ENCODE measurements around the gene XG.
"Not testable (repeated sequence)": the region's sequence is repeated elsewhere in the genome, so short reads cannot be mapped to it uniquely, and the experiment has no call there.

XG gene

DNA sequence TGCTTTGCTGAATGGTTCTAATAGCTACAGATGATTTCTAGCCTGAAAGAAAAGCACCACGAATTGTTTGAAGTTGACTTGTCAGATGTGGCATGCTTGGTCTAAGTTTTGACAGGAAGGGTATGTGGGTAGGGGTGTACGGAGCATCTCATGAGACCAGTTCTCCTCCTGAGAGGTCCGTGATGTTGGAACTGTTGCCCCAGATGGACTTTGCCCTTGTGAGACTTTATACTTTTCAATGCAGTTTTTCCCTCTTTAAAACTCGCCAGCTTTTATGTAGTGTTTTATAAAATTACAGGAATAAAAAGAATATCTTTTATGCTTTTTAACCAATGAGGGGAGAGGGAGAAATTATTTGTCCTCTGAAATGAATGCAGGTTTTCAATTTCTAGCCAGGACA lies 16.6 kb upstream of the XG start:
- no peak for DNase-seq

DNA sequence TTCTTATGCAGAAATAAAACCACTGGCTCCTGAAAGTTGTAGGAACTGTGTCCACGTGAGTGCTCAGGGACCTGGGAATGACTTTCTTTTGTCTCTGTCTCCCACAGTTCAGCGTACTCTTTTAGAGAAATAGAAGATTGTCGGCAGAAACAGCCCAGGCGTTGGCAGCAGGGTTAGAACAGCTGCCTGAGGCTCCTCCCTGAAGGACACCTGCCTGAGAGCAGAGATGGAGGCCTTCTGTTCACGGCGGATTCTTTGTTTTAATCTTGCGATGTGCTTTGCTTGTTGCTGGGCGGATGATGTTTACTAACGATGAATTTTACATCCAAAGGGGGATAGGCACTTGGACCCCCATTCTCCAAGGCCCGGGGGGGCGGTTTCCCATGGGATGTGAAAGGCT lies 11.2 kb upstream of the XG start:
- no peak for DNase-seq

DNA sequence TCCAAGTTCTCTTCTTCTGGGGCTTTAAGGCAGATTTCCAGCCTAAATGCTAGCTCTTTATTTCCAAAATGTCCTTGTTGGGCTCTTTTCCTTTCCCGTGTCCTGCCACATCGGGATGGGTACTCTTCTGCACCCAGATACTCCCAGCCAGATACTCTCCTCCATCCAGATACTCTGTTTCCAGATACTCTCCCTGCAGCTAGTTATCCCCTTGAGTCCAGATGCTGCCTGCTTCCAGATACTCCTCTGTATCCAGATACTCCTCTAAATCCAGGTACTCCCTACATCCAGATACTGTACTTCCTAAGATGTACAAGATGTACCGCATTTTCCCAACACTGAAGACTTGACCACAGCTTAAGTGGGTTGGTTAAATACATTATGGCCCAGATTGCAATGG lies 10.5 kb upstream of the XG start:
- DNase-seq = no peak

DNA sequence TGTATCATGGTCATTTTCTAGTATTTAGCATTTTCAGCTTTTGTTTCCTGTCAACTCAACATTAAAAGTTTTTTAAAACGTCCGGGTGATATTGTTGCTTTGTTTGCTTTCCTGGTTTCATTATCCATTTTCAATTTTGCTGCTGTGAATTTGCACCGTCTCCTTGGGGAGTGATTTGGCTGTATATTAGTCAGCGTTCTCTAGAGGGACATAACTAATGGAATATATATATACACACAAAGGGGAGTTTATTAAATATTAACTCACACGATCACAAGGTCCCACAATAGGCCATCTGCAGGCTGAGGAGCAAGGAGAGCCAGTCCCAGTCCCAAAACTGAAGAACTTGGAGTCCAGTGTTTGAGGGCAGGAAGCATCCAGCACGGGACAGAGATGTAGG lies 5.6 kb upstream of the XG start:
- not testable (repeated sequence) for DNase-seq

DNA sequence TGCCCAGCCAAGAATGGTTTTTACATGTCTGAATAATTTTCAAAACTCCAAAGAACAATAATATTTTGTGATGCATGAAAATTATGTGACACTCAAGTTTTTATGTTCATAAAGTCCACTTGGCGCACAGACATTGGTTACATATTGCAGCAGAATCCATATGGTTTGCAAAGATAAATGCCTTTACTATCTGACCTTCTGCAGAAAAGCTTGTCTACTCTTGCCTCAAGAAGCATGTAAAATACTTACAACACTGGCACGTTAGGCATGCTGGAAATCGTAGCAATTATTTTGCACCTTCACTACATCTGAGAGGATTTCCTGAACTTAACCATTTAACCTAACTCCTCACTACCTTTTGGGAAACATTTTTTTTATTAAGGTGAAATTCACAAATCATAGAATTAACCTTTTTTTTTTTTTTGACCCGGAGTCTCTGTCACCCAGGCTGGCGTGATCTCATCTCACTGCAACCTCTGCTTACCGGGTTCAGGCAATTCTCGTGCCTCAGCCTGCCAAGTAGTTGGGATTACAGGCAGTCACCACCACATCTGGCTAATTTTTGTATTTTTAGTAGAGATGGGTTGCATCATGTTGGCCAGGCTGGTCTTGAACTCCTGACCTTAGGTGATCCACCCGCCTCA lies 3.5 kb upstream of the XG start:
- DNase-seq = no peak

DNA sequence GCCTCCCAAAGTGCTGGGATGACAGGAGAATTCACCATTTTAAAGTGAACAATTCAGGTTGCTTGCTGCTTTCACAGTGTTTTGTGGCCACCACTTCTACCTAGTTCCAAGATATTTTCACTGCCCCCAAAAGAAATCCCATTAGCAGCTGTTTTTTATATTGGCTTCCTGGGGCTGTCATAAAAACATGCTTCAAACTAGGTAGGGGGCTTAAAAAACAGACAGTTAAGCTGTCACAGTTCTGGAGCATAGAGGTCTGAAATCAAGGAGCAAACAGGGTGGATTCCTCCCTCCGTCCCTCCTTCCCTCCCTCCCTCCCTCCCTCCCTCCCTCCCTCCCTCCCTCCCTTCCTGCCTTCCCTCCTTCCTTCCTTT lies 3.0 kb upstream of the XG start:
- no peak for DNase-seq

DNA sequence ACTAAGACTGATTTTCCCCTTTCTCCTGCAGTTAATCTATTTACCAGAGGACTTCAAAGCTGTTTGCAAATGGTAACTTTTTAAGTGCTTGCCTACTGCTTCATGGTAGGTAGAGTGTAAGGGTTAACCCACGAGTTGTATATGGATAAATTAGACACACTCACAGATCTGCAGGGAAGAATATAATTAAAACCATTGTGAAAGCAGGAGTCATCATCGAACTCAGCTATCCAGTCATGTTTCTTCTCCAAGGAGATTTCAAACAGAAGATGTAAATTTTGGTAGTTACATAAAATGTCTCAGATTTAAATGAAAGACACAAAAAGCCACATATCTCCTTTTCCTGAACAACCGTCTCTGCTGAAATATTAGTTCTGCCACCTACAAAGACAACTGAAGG lies 549 bp upstream of the XG start:
- DNase-seq = no peak

DNA sequence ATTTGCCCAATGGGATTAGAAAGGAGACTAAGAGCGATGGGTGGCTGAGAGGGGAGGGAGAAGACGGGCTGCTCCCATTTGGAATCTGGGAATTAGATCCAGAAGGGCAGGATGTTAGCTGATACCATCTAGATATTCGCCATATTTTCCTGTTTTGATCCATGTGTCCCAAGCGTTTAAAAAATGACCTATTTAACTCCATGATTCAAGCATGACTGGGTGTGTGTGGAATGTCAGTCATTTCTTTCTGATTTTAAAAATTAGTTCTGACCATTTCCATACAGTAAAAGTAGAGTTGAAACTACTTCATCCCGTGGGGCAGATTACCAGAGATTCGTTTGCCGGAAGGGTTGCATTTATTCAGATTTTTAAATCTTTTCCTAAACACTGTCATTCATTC lies 601 bp downstream of the XG start:
- not testable (repeated sequence) for DNase-seq

DNA sequence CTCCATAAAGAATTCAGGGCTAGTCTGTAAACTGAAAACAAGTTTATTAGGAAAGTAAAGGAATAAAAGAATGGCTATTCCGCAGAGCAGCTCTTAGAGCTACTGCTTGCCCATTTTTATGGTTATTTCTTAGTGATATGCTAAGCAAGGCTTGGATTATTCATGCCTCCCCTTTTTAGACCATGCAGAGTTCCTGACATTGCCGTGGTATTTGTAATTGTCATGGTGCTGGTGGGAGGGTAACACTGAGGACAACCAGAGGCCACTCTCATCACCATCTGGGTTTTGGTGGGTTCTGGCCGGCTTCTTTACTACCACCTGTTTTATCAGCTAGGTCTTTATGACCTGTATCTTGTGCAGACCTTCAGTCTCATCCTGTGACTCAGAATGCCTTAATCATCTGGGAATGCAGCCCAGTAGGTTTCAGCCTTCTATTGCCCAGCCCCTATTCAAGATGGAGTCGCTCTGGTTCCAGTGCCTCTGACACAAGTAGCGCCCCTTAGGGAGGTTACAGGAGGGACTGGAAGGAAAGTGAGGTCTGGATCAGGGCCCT lies 3.4 kb downstream of the XG start:
- not testable (repeated sequence) for DNase-seq

DNA sequence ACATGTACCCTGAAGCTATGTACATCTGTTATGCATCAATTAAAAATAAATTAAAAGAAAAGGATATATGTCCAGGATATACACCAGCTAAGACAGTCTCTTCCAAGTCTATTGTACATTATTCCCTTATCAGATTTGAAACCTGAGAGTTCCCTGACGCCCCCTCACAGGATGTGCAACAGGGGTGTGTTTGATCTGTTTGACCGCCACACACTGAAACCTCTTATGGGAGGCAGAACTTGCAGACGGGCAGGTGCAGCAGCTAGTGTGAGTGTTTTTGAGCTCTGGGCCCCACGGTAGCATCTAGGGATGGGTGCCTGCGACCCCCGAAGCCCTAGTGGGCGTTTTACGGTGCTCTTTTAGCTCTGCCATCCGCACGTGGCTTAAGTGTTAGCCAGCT lies 4.7 kb downstream of the XG start:
- DNase-seq = no peak

DNA sequence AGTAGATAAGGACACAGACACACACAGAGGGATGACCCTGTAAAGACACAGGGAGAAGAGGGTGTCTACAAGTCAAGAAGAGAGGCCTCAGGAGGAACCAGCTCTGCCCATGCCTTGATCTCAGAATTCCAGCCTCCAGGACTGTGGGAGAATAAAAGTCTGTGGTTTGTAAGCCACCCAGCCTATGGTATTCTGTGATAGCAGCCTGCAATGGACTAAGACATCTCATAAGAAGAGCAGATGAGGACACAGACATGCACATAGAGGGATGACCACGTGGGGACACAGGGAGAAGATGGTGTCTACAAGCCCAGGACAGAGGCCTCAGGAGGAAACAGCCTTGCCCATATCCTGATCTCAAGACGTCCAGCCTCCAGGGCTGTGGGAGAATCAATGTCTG lies 9.4 kb downstream of the XG start:
- DNase-seq = no peak

DNA sequence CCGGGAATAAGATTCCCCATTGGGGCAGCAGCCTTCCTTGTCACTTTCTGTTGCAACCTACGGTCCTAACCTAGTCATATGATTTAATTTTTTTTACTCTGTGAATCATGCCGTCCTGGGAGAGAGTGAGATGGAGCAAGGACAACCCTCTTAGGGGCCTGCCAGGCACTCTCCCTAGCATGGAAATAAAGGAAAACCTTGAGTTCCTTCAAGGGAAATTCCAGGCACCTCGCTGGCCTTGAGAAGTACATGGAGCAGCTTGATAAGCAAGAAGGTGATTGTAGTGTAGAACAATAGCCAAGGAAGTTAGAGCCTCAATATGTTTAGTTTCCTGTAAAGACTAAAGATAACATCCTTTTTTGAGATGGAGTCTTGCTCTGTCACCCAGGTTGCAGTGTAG lies 10.8 kb downstream of the XG start:
- DNase-seq = not testable (repeated sequence)

DNA sequence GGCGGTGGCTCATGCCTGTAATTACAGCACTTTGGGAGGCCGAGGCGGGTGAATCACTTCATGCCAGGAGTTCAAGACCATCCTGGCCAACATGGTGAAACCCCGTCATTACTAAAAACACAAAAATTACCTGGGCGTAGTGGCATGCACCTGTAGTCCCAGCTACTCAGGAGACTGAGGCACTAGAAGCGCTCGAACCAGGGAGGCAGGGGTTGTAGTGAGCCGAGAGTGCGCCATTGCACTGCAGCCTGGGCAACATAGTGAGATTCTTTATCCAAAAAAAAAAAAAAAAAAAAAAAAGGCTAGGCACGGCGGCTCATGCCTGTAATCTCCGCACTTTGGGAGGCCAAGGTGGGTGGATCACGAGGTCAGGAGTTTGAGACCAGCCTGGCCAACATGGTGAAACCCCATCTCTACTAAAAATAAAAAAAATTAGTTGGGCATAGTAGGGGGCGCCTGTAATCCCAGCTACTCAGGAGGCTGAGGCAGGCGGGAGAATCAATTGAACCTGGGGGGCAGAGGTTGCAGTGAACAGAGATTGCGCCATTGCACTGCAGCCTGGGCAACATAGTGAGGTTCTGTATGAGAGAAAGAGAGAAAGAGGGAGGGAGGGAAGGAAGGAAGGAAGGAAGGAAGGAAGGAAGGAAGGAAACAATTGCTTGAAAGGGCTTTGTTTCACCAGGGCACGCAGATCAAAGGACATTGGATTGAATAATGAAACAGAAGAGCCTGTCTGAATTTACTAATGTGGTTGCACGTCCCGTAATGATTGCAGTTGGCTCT lies 13.1 kb downstream of the XG start:
- DNase-seq = not testable (repeated sequence)

DNA sequence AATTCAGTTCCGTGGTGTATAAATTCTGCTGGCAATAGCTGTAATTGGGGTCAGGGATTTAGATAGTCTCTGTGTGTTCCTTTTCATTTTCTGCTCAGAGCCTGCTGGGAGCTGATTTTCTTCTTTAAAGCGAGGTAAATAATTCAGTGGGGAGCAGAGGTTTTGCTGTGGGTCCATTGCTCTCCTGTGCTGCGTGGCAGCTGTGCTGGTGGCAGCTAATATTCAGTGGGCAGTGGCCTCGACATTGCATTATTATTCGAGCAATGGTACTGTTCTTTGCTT lies 13.7 kb downstream of the XG start:
- no peak for DNase-seq

DNA sequence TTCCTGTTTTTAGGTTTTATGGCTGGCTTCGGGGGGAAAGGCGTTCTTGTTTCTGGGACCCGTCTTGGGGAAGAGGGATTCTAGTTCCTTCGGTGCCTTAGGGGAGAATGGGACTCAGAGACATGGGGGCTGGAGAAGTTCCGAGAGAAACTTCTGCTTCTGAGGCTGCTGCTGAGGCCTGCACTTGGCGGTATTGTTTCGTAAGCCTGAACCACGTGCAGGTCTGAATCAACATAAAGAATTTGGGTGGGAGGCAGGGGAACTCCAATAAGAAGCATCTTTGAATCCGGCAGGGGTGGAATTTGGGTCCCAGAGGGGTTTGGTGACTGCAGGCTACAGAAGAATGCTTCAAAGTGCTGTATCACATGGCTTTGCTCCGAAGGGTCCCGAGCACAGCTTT lies 15.1 kb downstream of the XG start:
- DNase-seq = no peak

DNA sequence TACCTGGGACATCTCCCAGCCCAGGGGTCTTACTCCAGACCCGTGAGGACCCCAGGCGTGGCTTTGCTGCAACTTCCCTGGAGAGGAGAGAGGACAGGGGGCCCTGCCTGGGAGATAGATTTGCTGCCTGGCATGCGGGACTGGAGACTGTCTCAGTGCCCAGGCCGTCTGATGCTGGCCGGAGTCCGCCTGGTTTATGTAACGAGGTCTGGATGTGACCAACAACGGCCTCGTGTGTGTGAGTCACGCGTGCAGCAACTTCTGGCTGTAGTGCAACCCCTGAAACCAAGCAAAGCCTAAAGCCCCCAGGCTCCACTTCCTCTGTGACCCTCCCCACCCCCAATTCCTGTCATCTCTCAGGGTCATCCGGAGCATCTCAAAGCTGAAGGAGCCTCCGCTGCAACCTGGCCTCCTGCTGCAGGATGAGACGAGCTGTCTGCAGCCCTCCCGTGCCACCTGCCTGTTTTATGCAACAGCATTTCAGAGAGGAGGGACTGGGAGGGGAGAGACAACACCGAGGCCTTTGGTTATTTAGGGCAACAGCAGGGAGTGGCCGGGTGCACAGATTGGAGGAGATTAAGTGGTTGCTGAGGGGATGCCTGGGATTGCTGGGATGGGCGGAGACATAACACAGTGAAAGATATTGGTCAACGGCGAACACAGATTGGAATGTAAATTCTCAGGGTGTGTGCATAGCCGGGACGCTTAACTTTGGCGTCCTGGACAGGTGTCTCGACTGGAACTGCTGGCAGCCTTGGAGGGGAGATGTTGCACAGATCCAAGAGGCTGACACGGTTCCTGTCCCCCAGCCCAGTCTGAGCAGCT lies 16.0 kb downstream of the XG start:
- no peak for DNase-seq

DNA sequence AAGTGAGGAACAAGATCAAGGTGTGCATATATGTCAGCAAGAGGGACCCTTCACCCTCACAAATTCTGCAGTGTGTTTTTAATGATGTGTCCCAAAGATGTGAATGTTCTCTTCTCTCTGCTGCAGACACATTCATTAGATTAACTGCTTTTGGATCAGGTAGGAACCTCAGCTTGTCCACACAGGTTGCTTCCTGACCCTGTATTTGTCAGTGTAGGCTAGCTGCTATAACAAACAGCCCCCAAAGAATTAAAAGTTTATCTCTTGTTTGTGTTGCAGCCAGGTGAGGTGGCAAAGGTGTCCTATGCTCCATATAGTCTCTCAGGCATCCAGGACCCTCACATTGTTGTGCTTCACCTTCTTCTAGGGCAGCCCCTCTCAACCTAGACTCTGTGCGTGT lies 17.8 kb downstream of the XG start:
- DNase-seq = no peak

DNA sequence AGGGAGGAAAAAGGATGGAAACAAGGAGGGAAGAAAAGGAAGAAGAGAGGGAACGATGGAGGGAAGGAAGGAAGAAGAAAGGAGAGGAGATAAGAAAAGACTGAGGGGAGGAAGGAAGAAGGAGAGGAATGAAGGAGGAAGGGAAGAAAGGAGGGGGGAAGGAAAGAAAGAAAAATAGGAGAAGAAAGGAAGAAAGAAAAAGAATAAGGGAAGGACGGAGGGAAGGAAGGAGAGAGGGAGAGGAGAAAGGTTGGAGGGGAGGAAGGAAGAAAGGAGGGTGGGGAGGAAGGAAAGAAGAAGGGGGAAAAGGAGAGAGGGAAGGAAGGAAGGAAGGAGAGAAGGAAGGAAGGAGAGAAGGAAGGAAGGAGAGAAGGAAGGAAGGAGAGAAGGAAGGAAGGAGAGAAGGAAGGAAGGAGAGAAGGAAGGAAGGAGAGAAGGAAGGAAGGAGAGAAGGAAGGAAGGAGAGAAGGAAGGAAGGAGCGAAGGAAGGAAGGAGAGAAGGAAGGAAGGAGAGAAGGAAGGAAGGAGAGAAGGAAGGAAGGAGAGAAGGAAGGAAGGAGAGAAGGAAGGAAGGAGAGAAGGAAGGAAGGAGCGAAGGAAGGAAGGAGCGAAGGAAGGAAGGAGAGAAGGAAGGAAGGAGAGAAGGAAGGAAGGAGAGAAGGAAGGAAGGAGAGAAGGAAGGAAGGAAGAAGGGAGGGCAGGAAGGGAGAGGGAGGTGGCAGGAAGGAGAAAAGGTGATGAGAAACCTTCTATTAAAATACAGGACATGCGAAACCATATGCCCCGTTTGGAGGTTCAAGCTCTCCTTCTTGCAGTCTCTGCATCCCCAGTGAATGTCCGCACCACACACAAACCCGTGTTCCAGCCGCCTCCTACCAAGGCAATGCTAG lies 21.6 kb downstream of the XG start:
- not testable (repeated sequence) for DNase-seq

DNA sequence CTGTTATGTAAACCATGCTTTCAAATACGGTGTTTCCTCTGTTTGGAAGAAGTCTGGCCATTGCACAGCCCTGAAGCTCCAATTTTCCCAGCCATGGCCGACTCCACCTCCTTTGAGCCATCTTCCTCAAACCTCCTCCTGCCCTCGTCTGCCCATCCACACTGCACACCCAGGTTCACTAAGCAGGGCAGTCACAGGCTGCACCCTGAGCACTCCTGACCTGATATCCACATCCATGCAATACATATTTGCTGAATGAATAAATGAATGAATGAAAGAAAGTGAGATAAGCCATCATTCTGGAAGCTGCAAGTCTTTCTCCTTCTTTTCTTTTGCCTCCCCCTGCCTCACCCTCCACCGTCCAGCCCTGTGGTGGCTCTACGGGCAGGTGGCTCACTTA lies 22.2 kb downstream of the XG start:
- DNase-seq = no peak

DNA sequence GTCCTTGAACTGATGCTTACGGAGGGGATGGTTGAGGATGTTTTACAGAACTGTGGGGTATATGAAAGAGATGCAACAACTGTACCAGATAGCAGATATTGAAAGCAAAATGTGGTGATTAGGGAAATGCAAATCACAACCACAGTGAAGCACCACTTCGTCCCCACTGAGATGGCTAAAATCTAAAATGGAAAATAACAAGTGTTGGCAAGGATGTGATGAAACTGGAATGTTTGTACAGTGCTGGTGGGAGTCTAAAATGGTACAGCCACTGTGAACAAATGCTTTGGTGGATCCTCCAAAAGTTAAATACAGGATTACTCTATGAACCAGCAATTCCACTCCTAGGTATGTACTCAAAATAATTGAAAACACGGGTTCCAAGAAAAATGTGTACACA lies 22.9 kb downstream of the XG start:
- DNase-seq = no peak

DNA sequence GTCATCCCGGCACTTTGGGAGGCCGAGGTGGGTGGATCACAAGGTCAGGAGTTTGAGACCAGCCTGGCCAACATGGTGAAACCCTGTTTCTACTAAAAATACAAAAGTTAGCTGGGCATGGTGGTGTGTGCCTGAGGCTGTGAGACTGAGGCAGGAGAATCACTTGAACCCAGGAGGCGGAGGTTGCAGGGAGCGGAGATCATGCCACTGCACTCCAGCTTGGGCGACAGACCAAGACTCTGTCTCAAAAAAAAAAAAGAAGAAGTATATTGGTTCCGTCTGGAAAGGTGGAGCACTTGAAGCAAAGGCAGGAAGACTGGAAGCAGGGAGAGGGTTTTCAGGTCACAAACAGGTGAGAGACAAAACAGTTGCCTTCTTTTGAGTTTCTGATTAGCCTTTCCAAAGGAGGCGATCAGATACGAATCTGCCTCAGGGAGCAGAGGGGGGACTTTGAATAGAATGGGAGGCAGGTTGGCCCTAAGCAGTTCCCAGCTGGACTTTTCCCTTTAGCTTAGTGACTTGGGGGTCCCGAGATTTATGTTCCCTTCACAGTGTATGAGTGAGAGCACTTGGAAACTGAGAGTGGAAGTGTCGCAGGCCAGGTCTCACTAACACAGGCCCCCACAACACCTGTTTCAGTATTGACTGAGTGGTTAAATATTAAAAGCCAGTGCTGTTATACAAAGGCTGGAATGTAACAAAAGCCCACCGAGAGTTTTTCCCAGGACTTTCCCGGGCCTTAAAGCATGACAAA lies 28.8 kb downstream of the XG start:
- DNase-seq = not testable (repeated sequence)

DNA sequence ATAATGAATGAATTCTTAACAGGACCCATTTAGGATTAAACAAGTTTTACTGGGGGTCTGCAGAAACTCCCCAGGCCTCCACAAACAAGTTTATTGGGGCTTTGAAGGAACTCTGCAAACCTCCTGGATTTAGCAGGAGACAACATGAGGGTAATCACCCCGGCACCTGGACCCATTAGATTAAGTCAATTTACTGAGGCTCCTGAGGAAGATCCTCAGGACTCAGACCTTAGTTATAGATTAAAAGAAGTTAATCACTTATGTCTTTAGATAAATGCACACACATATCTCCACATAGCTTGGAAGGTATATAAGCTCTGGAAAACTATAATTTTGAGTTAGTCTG lies 29.4 kb downstream of the XG start:
- no peak for DNase-seq
